ENCODE measurements around the gene LMX1B.

LMX1B gene

GRCh38 chr9:126587187-126588185, 26.2 kb upstream of the LMX1B start:
- no CpG with 5 or more reads among the region's 20 CpGs for WGBS, 2 donors (ENCODE audit: extremely low coverage in 2 of 2, insufficient read length in 2 of 2, insufficient replicate concordance in 1 of 2)
- no peak overlapping the region for H3K4ac ChIP-seq (ENCODE audit: low read length)
- no peak for DNase-seq (ENCODE audit: low spot score)

GRCh38 chr9:126588491-126589168, 25.1 kb upstream of the LMX1B start:
- Histone ChIP-seq H3K27ac (replicated peaks; ENCODE audit: low read length) (no peak overlapping the region), H3K4me1 (ENCODE audit: control insufficient read depth in 2 of 2, insufficient read depth in 1 of 2, low read depth in 1 of 2, low read length in 2 of 2) (peaks cover 0 to 9% of the 10 kb centered on the region in 2 donors), H4K8ac (ENCODE audit: low read depth, low read length) (no peak overlapping the region), H3K9me3 (replicated peaks in 1 of 2; ENCODE audit: control insufficient read depth in 2 of 2, insufficient read depth in 1 of 2, low read depth in 1 of 2, low read length in 2 of 2) (peaks cover 0 to 4% of the 10 kb centered on the region in 2 donors), H3K4me2 (ENCODE audit: insufficient read depth, low read length, poor library complexity, severe bottlenecking) (no peak overlapping the region), H3K4ac (ENCODE audit: low read length) (no peak overlapping the region), H3K36me3 (replicated peaks in 1 of 2; ENCODE audit: control insufficient read depth in 2 of 2, insufficient read depth in 2 of 2, low read length in 2 of 2) (no peaks in the 10 kb centered on the region), H2AFZ (ENCODE audit: low read length) (no peak overlapping the region), H2BK120ac (ENCODE audit: low read depth, low read length) (no peak overlapping the region), H2BK5ac (ENCODE audit: low read length) (no peak overlapping the region), H3K4me3 (ENCODE audit: low read length in 2 of 2) (no peak overlapping the region), H2AK5ac (ENCODE audit: low read depth, low read length) (peak overlapping the region; percentile 42), H2BK12ac (ENCODE audit: low read length) (no peak overlapping the region), H3K18ac (ENCODE audit: low read length) (no peak overlapping the region), H4K91ac (ENCODE audit: low read depth, low read length, poor library complexity) (no peak overlapping the region), H3K79me1 (ENCODE audit: low read depth, low read length) (no peaks in the 10 kb centered on the region), H3K27me3 (ENCODE audit: control insufficient read depth in 3 of 3, insufficient read depth in 3 of 3, low read depth in 1 of 3, low read length in 3 of 3) (peaks cover 0 to 4% (median 0%) of the 10 kb centered on the region in 3 experiments), H2BK15ac (ENCODE audit: low read length) (no peak overlapping the region), H3K9ac (ENCODE audit: low read depth, low read length, poor library complexity) (no peak overlapping the region), H3K14ac (ENCODE audit: low read length) (peak overlapping the region; percentile 50), H3K23ac (ENCODE audit: low read depth, low read length, poor library complexity) (peak overlapping the region; percentile 2)
- no peak for DNase-seq (ENCODE audit: low spot score)
- WGBS, 2 donors (ENCODE audit: extremely low coverage in 2 of 2, insufficient read length in 2 of 2, insufficient replicate concordance in 1 of 2), result no CpG with 5 or more reads among the region's 10 CpGs

More at GRCh38 chr9:126587187-126588185, 26.2 kb upstream of the LMX1B start:
- Histone ChIP-seq H2BK15ac (ENCODE audit: low read length) (no peak overlapping the region), H4K8ac (ENCODE audit: low read depth, low read length) (no peak overlapping the region), H2BK5ac (ENCODE audit: low read length) (no peak overlapping the region), H3K4me3 (ENCODE audit: low read length in 2 of 2) (no peak overlapping the region), H2BK12ac (ENCODE audit: low read length) (no peak overlapping the region), H2AFZ (ENCODE audit: low read length) (no peak overlapping the region), H3K18ac (ENCODE audit: low read length) (no peak overlapping the region), H2AK5ac (ENCODE audit: low read depth, low read length) (no peak overlapping the region), H3K23ac (ENCODE audit: low read depth, low read length, poor library complexity) (peak overlapping the region; percentile 5), H3K79me1 (ENCODE audit: low read depth, low read length) (no peaks in the 10 kb centered on the region), H3K9ac (ENCODE audit: low read depth, low read length, poor library complexity) (no peak overlapping the region), H3K27ac (replicated peaks; ENCODE audit: low read length) (no peak overlapping the region), H3K9me3 (replicated peaks in 1 of 2; ENCODE audit: control insufficient read depth in 2 of 2, insufficient read depth in 1 of 2, low read depth in 1 of 2, low read length in 2 of 2) (peaks cover 0 to 4% of the 10 kb centered on the region in 2 donors), H4K91ac (ENCODE audit: low read depth, low read length, poor library complexity) (no peak overlapping the region), H3K14ac (ENCODE audit: low read length) (no peak overlapping the region), H3K4me2 (ENCODE audit: insufficient read depth, low read length, poor library complexity, severe bottlenecking) (no peak overlapping the region), H3K36me3 (replicated peaks in 1 of 2; ENCODE audit: control insufficient read depth in 2 of 2, insufficient read depth in 2 of 2, low read length in 2 of 2) (no peaks in the 10 kb centered on the region), H2BK120ac (ENCODE audit: low read depth, low read length) (no peak overlapping the region), H3K27me3 (ENCODE audit: control insufficient read depth in 3 of 3, insufficient read depth in 3 of 3, low read depth in 1 of 3, low read length in 3 of 3) (peaks cover 0 to 9% (median 0%) of the 10 kb centered on the region in 3 experiments), H3K4me1 (ENCODE audit: control insufficient read depth in 2 of 2, insufficient read depth in 1 of 2, low read depth in 1 of 2, low read length in 2 of 2) (peaks cover 0 to 9% of the 10 kb centered on the region in 2 donors)

- peaks cover 0 to 4% (median 0%) of the 10 kb centered on the region in 3 experiments for H3K27me3 ChIP-seq (ENCODE audit: control insufficient read depth in 3 of 3, insufficient read depth in 3 of 3, low read depth in 1 of 3, low read length in 3 of 3)
- H3K36me3 ChIP-seq (replicated peaks in 1 of 2; ENCODE audit: control insufficient read depth in 2 of 2, insufficient read depth in 2 of 2, low read length in 2 of 2), result no peaks in the 10 kb centered on the region
- H3K9ac ChIP-seq (ENCODE audit: low read depth, low read length, poor library complexity), result no peak overlapping the region
- no peak overlapping the region for H3K4ac ChIP-seq (ENCODE audit: low read length)
- H3K4me1 ChIP-seq (ENCODE audit: control insufficient read depth in 2 of 2, insufficient read depth in 1 of 2, low read depth in 1 of 2, low read length in 2 of 2), result peaks cover 0 to 9% of the 10 kb centered on the region in 2 donors
- H3K9me3 ChIP-seq (replicated peaks in 1 of 2; ENCODE audit: control insufficient read depth in 2 of 2, insufficient read depth in 1 of 2, low read depth in 1 of 2, low read length in 2 of 2), result peaks cover 0 to 4% of the 10 kb centered on the region in 2 donors
- DNase-seq (ENCODE audit: low spot score), result no peak
- no peaks in the 10 kb centered on the region for H3K79me1 ChIP-seq (ENCODE audit: low read depth, low read length)
- H4K8ac ChIP-seq (ENCODE audit: low read depth, low read length), result no peak overlapping the region
- no CpG with 5 or more reads among the region's 6 CpGs for WGBS, 2 donors (ENCODE audit: extremely low coverage in 2 of 2, insufficient read length in 2 of 2, insufficient replicate concordance in 1 of 2)
- H2AFZ ChIP-seq (ENCODE audit: low read length), result no peak overlapping the region
- no peak overlapping the region for H2AK5ac ChIP-seq (ENCODE audit: low read depth, low read length)
- H3K14ac ChIP-seq (ENCODE audit: low read length), result peak overlapping the region; percentile 39
- no peak overlapping the region for H2BK12ac ChIP-seq (ENCODE audit: low read length)
- no peak overlapping the region for H3K23ac ChIP-seq (ENCODE audit: low read depth, low read length, poor library complexity)
- H2BK5ac ChIP-seq (ENCODE audit: low read length), result no peak overlapping the region
- H3K18ac ChIP-seq (ENCODE audit: low read length), result no peak overlapping the region
- no peak overlapping the region for H2BK15ac ChIP-seq (ENCODE audit: low read length)
- H3K4me3 ChIP-seq (ENCODE audit: low read length in 2 of 2), result no peak overlapping the region
- no peak overlapping the region for H3K27ac ChIP-seq (replicated peaks; ENCODE audit: low read length)
- H4K91ac ChIP-seq (ENCODE audit: low read depth, low read length, poor library complexity), result no peak overlapping the region
- no peak overlapping the region for H3K4me2 ChIP-seq (ENCODE audit: insufficient read depth, low read length, poor library complexity, severe bottlenecking)
- no peak overlapping the region for H2BK120ac ChIP-seq (ENCODE audit: low read depth, low read length)
These were observed 24.4 kb upstream of the LMX1B start for GRCh38 chr9:126589349-126589748.

- no peak overlapping the region for H3K14ac ChIP-seq (ENCODE audit: low read length)
- no peaks in the 10 kb centered on the region for H3K79me1 ChIP-seq (ENCODE audit: low read depth, low read length)
- no peak overlapping the region for H3K27ac ChIP-seq (replicated peaks; ENCODE audit: low read length)
- no peak overlapping the region for H3K9ac ChIP-seq (ENCODE audit: low read depth, low read length, poor library complexity)
- H3K4me2 ChIP-seq (ENCODE audit: insufficient read depth, low read length, poor library complexity, severe bottlenecking), result no peak overlapping the region
- peaks cover 0 to 9% of the 10 kb centered on the region in 2 donors for H3K4me1 ChIP-seq (ENCODE audit: control insufficient read depth in 2 of 2, insufficient read depth in 1 of 2, low read depth in 1 of 2, low read length in 2 of 2)
- H4K91ac ChIP-seq (ENCODE audit: low read depth, low read length, poor library complexity), result no peak overlapping the region
- no peak overlapping the region for H2BK15ac ChIP-seq (ENCODE audit: low read length)
- no peak for DNase-seq (ENCODE audit: low spot score)
- no peak overlapping the region for H2BK12ac ChIP-seq (ENCODE audit: low read length)
- H3K4me3 ChIP-seq (ENCODE audit: low read length in 2 of 2), result no peak overlapping the region
- H2AK5ac ChIP-seq (ENCODE audit: low read depth, low read length), result no peak overlapping the region
- H3K9me3 ChIP-seq (replicated peaks in 1 of 2; ENCODE audit: control insufficient read depth in 2 of 2, insufficient read depth in 1 of 2, low read depth in 1 of 2, low read length in 2 of 2), result peaks cover 0 to 4% of the 10 kb centered on the region in 2 donors
- WGBS, 2 donors (ENCODE audit: extremely low coverage in 2 of 2, insufficient read length in 2 of 2, insufficient replicate concordance in 1 of 2), result no CpG with 5 or more reads among the region's 3 CpGs
- peak overlapping the region; percentile 66 for H2AFZ ChIP-seq (ENCODE audit: low read length)
- H3K18ac ChIP-seq (ENCODE audit: low read length), result no peak overlapping the region
- no peaks in the 10 kb centered on the region for H3K36me3 ChIP-seq (replicated peaks in 1 of 2; ENCODE audit: control insufficient read depth in 2 of 2, insufficient read depth in 2 of 2, low read length in 2 of 2)
- no peak overlapping the region for H3K23ac ChIP-seq (ENCODE audit: low read depth, low read length, poor library complexity)
- no peak overlapping the region for H4K8ac ChIP-seq (ENCODE audit: low read depth, low read length)
- no peak overlapping the region for H3K4ac ChIP-seq (ENCODE audit: low read length)
- no peak overlapping the region for H2BK5ac ChIP-seq (ENCODE audit: low read length)
- H3K27me3 ChIP-seq (ENCODE audit: control insufficient read depth in 3 of 3, insufficient read depth in 3 of 3, low read depth in 1 of 3, low read length in 3 of 3), result peaks cover 0 to 4% (median 0%) of the 10 kb centered on the region in 3 experiments
- H2BK120ac ChIP-seq (ENCODE audit: low read depth, low read length), result no peak overlapping the region
These were observed 22.6 kb upstream of the LMX1B start for GRCh38 chr9:126591083-126591482.
